Activated CD4-positive, alpha-beta T cell treated with anti-CD3 and anti-CD28 coated beads, Interleukin-2, Interleukin-4, amounts not matched to agents 100 ng/mL and 50 ng/mL, durations not matched to agents 16 hours and 8 hours (primary cell): ENCODE measurements around the gene MMS22L.

Experiments used
- DNase-seq: peaks from one replicate; pipeline ENCODE4 v3.0.0-alpha.2; 2020; ENCODE audit warnings: low spot score

Gene MMS22L

GRCh38 chr6:97282726-97283617 is at the start of gene MMS22L:
MMS22L (minus strand) TSS chr6:97283216; CDS start chr6:97282477, 739 bp downstream.
- DNase-seq = peak; percentile 92

GRCh38 chr6:97322811-97323210 is 39.8 kb upstream of the MMS22L start:
- DNase-seq = no peak

GRCh38 chr6:97322226-97322625 is 39.2 kb upstream of the MMS22L start:
- DNase-seq = no peak

DNA sequence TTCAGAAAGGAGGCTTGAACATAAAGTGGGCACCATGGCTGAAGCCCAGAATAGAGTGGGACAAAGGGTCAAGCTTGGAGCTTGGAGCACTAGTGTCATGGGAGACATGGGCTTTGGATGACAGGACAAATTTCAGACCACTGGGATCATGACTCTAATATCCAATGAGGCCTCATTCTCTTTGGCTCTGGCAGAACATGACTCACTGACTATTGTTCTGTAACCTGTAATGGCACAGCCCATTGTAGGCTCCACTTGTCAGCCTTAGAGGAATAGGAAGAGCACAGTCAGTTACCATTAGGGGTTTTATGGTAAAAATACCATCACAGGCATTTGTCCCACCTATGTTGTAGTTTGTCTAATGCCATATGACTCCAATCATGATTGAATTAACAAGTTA is 34.0 kb upstream of the MMS22L start:
- no peak for DNase-seq

- no peak for DNase-seq
Measured at GRCh38 chr6:97312241-97312640, 29.2 kb upstream of the MMS22L start.

- DNase-seq = no peak
Measured at GRCh38 chr6:97306544-97307320, 23.7 kb upstream of the MMS22L start.

DNA sequence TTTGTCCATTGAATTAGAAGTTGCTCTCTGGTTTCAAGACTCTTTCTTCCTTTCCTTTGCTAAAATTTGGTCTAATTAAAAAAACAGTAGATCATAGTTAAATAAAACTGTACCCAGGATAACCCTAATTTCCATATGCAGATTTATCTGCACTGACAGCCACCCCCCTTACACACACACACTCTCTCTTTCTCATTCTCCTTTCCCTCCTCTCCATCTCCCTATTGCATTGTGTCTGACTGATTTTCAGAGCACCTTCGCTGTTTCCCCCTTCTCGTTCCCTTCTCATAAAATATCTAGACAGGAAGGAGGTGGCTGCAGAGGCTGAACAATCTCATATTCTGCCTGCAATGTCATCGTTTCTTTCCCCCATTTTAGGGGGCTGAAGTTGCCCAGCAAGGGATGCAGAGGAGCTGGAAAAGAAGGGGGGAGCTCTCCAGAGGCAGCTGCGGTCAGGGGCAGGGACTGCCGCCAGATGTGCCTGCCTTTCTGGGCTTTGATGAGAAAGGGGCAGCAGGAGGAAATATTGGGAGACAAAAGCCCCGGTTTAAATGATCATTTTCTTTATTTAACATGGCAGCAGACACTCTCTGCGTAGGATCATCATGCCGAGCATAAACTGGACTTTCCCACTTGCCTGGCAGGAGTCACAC is 22.5 kb upstream of the MMS22L start:
- no peak for DNase-seq

DNA sequence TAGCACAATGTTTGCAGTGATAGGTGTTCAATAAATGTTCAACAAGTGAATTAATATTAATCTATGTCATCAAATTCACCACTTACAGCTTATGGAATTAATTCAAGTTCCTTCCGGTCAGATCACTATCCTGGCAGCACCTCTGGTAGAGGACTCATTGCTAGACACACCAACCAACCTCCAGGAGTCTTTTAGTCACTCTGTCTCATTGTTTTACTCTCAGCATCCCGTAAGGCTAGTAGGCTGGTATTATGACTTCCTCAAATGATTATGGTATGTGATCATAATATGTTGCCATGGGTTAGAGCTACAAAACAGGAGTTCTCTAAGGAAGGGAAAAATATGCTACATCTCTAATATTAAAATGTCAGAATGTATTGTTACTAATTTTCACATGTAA is 21.7 kb upstream of the MMS22L start:
- no peak for DNase-seq

DNA sequence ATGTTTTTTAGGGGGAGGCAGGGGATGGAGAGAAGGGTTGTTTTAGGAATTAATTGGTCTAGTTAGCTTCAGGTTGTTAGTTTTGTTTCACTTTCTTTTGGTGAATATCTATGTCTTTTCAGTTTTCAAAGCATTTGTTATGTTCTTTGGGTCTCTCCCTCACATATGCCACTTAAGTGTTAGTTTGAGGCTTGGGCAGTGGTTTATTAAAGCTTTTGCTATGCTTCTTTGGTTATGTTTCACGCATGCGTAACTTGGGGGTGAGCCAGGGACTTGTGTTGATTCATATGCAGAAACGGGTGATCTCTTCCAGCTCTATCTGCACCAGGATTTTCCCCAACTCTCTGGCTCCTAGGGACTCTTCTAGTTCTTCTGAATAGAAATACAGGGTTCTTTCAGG is 11.4 kb upstream of the MMS22L start:
- no peak for DNase-seq

GRCh38 chr6:97293198-97293696 is 10.2 kb upstream of the MMS22L start:
- DNase-seq = no peak

DNA sequence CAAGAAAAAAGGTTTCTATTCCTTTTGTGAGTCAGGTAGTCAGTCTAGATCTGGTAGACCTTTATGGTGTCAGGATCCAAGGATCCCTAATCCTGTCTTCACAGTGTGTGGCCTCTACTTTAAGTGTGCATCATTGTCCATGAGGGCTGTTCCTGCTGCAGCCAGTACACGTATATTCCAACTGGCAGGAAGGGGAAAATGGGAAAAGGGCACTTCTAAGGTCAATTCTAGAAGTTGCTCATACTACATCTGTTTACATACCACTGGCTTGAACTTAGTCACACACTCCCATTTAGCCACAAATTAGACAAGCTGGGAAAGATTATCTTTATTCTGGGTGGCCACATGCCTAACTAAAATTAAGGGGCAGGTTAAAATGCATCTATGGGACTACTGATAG is 9.7 kb upstream of the MMS22L start:
- DNase-seq = no peak

- no peak for DNase-seq
Measured at GRCh38 chr6:97291896-97292295, 8.9 kb upstream of the MMS22L start.

DNA sequence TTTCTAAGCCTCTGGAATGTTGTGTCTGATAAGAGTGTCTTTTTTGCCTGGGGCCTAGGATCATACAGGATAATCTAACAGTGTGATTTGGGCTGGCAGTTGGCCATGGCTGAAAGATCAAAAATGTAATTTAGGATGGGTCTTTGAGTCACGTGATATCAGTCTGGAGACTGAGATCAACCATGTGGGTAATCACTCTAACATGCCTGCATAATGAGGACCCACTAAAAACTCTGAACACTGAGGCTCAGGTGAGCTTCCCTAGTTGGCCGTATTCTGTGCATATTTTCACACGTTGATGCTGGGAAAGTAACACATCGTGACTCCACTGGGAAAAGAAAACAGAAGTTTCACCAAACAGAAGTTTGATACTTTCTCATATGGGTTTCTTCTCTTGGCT is 6.3 kb upstream of the MMS22L start:
- no peak for DNase-seq

- DNase-seq = no peak
Measured at GRCh38 chr6:97288188-97288587, 5.2 kb upstream of the MMS22L start.

- peak; percentile 3 for DNase-seq
Measured at GRCh38 chr6:97282238-97282725, 734 bp downstream of the MMS22L start.

DNA sequence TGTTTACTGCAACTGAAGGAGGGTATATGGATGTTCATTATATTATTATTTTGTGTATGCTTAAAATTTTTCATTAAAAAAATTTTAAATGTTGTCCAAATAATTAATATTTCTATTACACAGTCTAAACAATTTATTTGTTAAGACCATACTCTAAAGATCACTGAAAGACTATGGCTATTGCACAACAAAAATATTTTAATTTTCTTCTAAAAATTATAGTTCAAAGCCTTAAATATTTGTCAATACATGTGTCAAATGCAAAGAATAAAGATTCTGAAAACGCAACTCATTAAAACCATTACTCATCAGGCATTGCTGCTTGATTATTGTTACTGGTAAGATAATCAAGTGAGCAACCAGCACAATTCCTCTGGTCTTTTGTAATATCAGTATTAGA is 2.2 kb downstream of the MMS22L start:
- DNase-seq = no peak

- DNase-seq = no peak
Measured at GRCh38 chr6:97275804-97276203, 7.2 kb downstream of the MMS22L start.

- no peak for DNase-seq
Measured at GRCh38 chr6:97269821-97270220, 13.2 kb downstream of the MMS22L start.

DNA sequence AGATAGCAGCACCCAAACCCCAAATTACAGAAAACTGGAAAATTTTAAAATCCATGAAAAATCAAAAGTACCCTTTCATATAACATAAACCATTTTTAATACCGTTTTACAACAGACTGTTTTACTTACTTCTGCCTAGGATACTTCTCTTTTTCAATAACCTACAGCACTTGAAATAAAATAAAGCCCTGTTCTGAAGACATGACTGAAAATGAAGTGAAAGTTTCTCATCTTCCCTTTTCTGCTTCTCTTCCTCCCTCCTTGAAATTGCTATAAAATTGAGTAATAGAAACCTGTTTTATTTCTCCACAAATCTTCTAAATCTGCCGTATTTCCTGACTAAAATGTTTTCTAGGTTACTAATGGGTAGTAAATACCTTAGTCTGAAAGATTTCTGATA is 20.3 kb downstream of the MMS22L start:
- no peak for DNase-seq

DNA sequence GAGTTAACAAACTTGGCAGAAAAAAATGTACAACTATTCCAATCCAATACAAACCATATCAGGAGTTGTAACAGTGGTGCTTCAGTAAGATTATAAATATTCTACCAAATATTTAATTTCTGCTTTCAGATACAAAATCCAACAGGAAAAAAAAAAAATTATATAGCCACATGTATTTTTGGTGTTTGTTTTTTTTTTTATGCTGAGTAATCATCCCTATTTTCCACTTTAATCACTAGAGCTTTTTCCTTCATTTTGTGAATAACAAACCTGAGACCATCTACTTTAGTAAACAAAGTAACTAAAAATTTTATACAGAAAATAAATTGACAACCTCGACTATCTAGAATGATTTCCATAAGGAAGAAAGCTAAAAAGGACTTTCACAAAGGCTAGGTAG is 36.2 kb downstream of the MMS22L start:
- no peak for DNase-seq

GRCh38 chr6:97240222-97240621 is 42.8 kb downstream of the MMS22L start:
- DNase-seq = no peak

DNA sequence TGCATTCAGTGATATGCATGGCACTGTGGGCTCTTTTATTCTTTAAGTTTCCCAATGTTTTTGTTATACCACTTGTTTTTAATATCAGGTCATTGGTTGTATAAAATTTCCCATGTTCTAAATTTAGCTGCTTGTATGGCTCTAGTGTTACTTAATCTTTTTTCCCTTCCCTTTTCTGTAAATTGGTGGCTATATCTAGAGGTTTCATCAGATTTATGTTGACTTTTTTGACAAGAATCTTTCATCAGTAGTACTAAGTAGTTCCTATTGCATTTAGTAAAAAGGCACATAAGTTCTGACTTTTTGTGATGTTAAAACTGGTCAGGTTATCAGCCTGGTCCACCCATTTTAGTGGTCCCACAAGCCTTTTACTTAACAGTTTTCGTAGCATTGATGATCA is 51.1 kb downstream of the MMS22L start:
- DNase-seq = no peak
